ENCODE measurements around the gene PIH1D2. TPM values are rescaled to one million over a fixed set of nuclear protein-coding genes. Genes with fewer than 3 reads are reported as not detected.

PIH1D2 gene
- 0.97 and 1.5 TPM in 2 replicates for total RNA-seq (2011; cell fraction: chromatin; rRNA removed; ENCODE audit: low replicate concordance)
- total RNA-seq (2011; cell fraction: nucleolus; rRNA removed): 0.79 and 1.3 TPM in 2 replicates
- 1.0 and 1.9 TPM in 2 replicates for total RNA-seq (2011; cell fraction: nucleoplasm; rRNA removed)
- total RNA-seq (2014; rRNA removed) (1.5 and 2.1 TPM in 2 replicates), total RNA-seq (2014; rRNA removed; fragmentation: Illumina TruSeq; extraction: Trizol) (3.3 and 3.5 TPM in 2 replicates), total RNA-seq (2015; rRNA removed; fragmentation: Illumina TruSeq; extraction: Trizol) (1.7 and 3.0 TPM in 2 replicates), total RNA-seq (2021) (1.3 and 1.5 TPM in 2 replicates), polyA plus RNA-seq (2011; rRNA removed) (1.8 and 3.8 TPM in 2 replicates), polyA plus RNA-seq (2014; fragmentation: Illumina TruSeq; extraction: Trizol) (2.5 and 2.8 TPM in 2 replicates), polyA plus RNA-seq (2014; fragmentation: Nextera tagmentation; extraction: Ambion mirVana) (1 to 10 TPM; 3.9 to 5.4 TPM), polyA plus RNA-seq (2014; rRNA removed) (1.2 and 1.6 TPM in 2 replicates), polyA minus RNA-seq (2011; rRNA and poly(A)+ RNA removed) (1.4 and 1.5 TPM in 2 replicates), Bru-seq, nascent RNA (percentile 45 among the genes with signal in this experiment), BruChase-seq, experiment 1, labeled RNA remaining after a 2-hour chase (percentile 40 among the genes with signal in this experiment), BruChase-seq, experiment 2, labeled RNA remaining after a 6-hour chase (percentile 30 among the genes with signal in this experiment)
- polyA plus RNA-seq (2011; cell fraction: cytosol; rRNA removed): 0.68 and 0.69 TPM in 2 replicates
- polyA plus RNA-seq (2011; cell fraction: nucleus; rRNA removed): 1.8 and 2.5 TPM in 2 replicates
- 1.6 and 1.8 TPM in 2 replicates for polyA plus RNA-seq (2012)
- polyA minus RNA-seq (2011; cell fraction: cytosol; rRNA and poly(A)+ RNA removed): 0.86 TPM in 1 of 2 replicates, not detected in the other
- 0.67 and 0.81 TPM in 2 replicates for polyA minus RNA-seq (2011; cell fraction: nucleus; rRNA and poly(A)+ RNA removed)
- long read RNA-seq, experiment 1, partial matches to known transcripts: 0 of 3 reads
- long read RNA-seq, experiment 1, other reads (novel, unspliced or antisense): 0 of 3 reads
- long read RNA-seq, experiment 2: 0 reads
- long read RNA-seq, experiment 3, partial matches to known transcripts: 1 of 1 reads
- long read RNA-seq, experiment 3, other reads (novel, unspliced or antisense): 0 of 1 reads

GRCh38 chr11:112073941-112074811 is at the start of gene PIH1D2, which contains the start of gene NKAPD1:
PIH1D2 (minus strand) TSS chr11:112074017; CDS start chr11:112073174, 843 bp downstream.
NKAPD1 (plus strand) TSS chr11:112074299; CDS start chr11:112075575, 1,276 bp downstream.
- POLR2A ChIA-PET: interaction anchor here (1.1 kb wide), 1 partner anchor 9 kb away, joined by 3 read pairs; no protein-coding TSS in a partner anchor
- Histone ChIP-seq H3K9ac (ENCODE audit: insufficient read depth in 1 of 2, low read depth in 2 of 2, low read length in 2 of 2) (peak within 1 kb of the TSS; percentile 85 to 99), H3K79me2 (ENCODE audit: control insufficient read depth, insufficient read depth, low read length) (peaks cover 29% of the 10 kb centered on the region), H4K20me1 (replicated peaks; ENCODE audit: control insufficient read depth, insufficient read depth, low read length) (no peaks in the 10 kb centered on the region), H2AFZ (ENCODE audit: low read depth, low read length) (peak within 1 kb of the TSS; percentile 85), H3K27me3 (ENCODE audit: control insufficient read depth in 2 of 2, insufficient read depth in 2 of 2, low read length in 2 of 2) (no peaks in the 10 kb centered on the region), H3K4me3 (peak within 1 kb of the TSS; percentile 92), H3K4me1 (replicated peaks in 1 of 2; ENCODE audit: control insufficient read depth in 2 of 2, insufficient read depth in 2 of 2, low read length in 2 of 2) (peaks cover 0 to 2% of the 10 kb centered on the region in 2 experiments; a peak in 1 of 5 replicates), H3K4me2 (ENCODE audit: insufficient read depth, low read length) (peak within 1 kb of the TSS; percentile 98), H3K9me1 (ENCODE audit: control insufficient read depth, insufficient read depth, low read length) (no peaks in the 10 kb centered on the region), H3K9me3 (replicated peaks; ENCODE audit: control insufficient read depth, insufficient read depth, low read depth, low read length) (no peaks in the 10 kb centered on the region), H3K36me3 (ENCODE audit: control insufficient read depth, insufficient read depth, low read length) (peaks cover 36% of the 10 kb centered on the region), H3K27ac (ENCODE audit: extremely low read depth, low read depth, low read length) (peak within 1 kb of the TSS; percentile 90)
- under 1% methylated on average over 38 of the region's 43 CpGs for WGBS (ENCODE audit: insufficient coverage, low coverage, missing lambda C conversion rate)
- in situ Hi-C loops (cut with MboI) (no loop called here), intact Hi-C loops (cut with micrococcal nuclease) (loop anchor here (1.0 kb wide), 1 partner anchor 49 kb away; the partner anchor contains the start of gene DLAT)
- DNase-seq (ENCODE audit: extremely low read depth in 1 of 4, low spot score in 3 of 4): peak; percentile 79 to 87 (median 84)
- FAIRE-seq: peak; percentile 89
- peak; percentile 96 for ATAC-seq
- BruUV-seq (replicated peaks): TSS peak; percentile 63
- CTCF ChIA-PET (ENCODE audit: low intra/inter-chr PET ratio): no interaction called here
- TF ChIP-seq NR2C1 (IDR thresholded peaks at IDR 0.05) (peak; percentile 82), NR2C1 (tag; IDR thresholded peaks at IDR 0.05) (peak; percentile 68; the same call in 1 of the 2 replicates), CHAMP1 (IDR thresholded peaks at IDR 0.05) (peak; percentile 93), ZNF785 (CRISPR knock-in tag; IDR thresholded peaks at IDR 0.05) (no peak), THRAP3 (IDR thresholded peaks at IDR 0.05; ENCODE audit: borderline replicate concordance) (peak; percentile 93; the same call in 1 of the 2 replicates), USF2 (CRISPR knock-in tag; IDR thresholded peaks at IDR 0.05) (no peak), GTF3C2 (IDR thresholded peaks at IDR 0.05; ENCODE audit: borderline replicate concordance, extremely low read depth, insufficient read length) (no peak), SMC3 (conservative IDR thresholded peaks at IDR 0.05; ENCODE audit: insufficient read depth, low read depth, low read length) (no peak), ZC3H8 (IDR thresholded peaks at IDR 0.05) (0 out of 2 replicates have a peak, but pooled peaks have one; percentile 87), ASH1L (IDR thresholded peaks at IDR 0.05; ENCODE audit: borderline replicate concordance, low read depth, partially characterized antibody) (no peak)
